ENCODE data around the gene DENND6B. TPM values are rescaled to one million over a fixed set of nuclear protein-coding genes. Genes with fewer than 3 reads are reported as not detected.

The DENND6B gene
- total RNA-seq, 1 experiment from 2014 or later, result 1.2 TPM

DNA sequence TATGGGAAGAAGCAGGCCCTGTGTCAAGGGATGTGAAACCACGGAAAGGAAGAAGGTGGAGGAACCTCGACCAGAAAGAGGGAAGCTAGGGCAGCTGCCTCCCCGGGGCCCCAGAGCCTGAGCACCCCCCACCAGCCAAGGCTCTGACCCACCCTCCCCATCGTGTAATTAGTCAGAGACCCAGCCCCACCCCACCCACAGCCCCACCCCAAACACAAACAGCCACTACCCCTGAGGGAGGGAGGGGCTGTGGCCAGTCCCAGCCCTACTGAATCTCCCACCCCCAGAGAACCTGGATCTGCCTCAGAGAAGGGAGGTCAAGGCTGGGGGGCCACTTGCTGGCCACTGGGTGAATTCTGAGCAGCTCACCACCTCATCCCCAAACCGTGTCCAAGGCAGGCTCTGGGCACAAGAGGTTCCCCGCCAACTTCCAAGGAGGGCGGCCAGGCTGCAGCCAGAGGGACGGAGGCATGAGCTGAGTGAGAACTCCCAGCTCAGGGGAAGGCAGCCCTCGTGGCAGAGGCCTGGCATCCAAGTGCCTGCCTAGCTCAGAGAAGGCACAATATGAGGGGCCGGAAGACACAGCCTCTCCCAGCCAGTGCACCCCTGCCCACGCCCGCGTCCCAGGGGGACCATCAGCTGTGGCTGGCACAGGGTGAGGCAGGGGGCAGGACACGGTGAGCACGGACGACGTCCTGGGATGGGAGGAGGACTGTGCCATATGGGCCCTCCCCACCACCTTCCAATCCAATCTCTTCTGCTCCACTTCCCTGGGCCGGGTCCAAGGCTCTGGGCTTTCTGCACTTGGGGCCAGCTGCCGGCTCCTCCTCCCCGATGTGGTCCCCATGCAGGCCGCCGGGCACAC lies 22.1 kb downstream of the DENND6B start:
- DNase-seq (ENCODE audit: low spot score), result peak; percentile 48

DNA sequence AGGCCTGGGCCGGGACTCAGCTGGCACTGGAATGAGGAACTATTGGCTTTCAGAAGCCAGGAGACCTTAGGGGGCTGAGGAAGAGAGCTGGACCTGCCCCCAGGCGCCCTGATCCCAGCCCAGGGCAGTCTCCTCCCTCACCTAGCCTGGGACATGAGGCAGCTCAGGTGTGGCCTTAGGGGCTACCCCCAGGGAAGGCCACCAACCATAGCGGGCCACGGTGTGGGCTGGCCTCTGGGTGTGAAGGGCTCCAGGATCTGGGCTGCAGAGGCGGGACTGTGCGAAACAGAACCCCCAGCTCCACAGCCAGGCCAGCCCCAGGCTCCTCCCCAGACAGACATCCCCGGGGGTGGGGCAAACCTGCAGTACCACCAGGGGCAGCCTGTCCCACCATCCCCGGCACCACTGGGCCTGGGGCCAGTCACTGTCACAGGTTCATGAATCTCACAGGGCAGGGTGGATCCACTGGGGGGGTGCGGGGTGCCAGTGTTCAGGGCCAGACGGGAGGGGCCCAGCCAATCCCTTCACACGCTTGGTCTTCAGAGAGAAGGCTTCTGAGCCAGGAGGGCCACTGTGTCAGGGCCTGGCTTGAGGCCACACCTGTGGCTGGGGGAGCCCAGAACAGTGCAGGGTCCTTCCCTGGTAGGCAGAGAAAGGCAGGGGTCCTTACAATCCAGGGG lies 22.8 kb downstream of the DENND6B start:
- peak; percentile 43 for DNase-seq (ENCODE audit: low spot score)

DNA sequence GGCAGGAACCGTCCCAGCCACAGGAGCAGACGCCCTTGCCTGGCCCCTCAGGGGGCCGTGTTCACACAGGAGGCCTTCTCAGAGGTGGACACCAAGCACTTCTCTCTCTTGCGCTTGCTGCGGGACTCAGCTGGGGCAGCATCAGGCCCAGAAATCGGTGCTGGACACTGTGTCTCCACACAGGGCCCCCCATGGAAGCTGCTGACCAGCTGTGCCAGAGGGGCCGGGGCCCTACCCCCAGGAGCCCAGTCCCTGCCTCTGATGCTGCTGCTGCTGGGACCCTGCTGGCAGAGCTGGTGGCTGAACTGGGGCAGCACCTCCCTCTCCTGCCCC lies 23.3 kb downstream of the DENND6B start:
- DNase-seq (ENCODE audit: low spot score), result no peak

DNA sequence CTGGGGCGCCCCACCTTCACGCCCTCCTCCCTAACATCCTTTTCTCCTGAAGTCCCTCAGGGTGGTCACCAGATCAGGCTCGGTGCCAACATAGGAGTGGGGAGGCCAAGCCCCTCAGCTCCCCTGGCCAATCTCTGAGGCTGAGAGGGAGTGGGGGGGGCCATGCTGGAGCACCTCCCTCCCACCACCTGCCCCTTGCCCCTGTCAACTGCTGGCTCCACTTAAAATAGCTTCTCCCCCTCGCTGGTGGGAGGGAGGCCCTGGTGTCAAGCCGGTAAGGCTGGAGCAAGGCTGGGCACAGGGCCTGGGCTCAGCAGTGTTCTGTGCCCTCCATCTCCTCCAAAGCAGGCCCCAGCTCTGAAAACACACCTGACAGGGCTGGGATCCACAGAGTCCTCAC lies 24.2 kb downstream of the DENND6B start:
- no peak for DNase-seq (ENCODE audit: low spot score)

DNA sequence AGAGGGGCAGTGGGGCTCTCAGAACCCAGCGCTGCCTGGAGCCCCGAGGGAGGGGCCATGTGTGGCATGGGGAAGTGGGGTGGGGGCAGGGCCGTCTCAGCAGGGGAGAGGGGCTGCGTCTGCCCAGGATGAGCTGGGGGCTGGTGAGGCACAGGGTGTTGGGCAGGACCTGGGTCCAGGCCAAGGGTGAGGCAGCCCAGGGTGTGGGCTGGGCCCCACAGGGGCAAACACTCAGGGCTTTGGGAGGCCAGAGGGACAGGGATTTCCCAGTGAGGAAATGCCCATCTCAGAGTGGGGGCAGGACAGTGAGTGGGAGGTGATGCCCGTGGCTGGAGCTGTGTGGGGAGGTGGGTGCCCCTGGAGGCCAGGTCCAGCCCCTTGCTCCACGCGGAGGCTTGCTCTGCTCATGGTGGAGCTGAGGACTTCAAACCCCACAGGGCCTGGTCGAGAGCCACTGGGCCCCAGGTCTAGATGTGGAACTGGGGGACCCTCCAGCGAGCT lies 24.7 kb downstream of the DENND6B start:
- peak; percentile 44 for DNase-seq (ENCODE audit: low spot score)

DNA sequence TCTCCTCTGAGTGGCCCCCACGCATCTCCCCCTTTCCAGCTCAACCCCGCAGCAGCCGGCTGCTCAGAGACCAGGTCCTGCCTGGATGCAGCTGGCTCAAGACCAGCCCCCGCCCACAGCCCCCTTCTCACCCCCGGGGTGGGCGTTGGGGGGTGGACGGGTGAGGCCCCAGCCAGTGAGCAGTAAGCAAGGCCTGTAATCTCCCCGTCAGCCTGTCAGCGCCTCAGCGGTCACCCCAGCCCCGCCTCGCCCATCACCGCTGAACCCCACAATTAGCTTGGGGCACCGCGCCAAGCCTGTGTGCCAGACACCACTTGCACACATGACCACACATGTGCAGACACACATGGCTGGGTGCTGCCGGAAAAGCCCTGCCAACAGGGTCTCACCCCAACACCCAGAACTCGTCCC lies 25.2 kb downstream of the DENND6B start:
- no peak for DNase-seq (ENCODE audit: low spot score)

DNA sequence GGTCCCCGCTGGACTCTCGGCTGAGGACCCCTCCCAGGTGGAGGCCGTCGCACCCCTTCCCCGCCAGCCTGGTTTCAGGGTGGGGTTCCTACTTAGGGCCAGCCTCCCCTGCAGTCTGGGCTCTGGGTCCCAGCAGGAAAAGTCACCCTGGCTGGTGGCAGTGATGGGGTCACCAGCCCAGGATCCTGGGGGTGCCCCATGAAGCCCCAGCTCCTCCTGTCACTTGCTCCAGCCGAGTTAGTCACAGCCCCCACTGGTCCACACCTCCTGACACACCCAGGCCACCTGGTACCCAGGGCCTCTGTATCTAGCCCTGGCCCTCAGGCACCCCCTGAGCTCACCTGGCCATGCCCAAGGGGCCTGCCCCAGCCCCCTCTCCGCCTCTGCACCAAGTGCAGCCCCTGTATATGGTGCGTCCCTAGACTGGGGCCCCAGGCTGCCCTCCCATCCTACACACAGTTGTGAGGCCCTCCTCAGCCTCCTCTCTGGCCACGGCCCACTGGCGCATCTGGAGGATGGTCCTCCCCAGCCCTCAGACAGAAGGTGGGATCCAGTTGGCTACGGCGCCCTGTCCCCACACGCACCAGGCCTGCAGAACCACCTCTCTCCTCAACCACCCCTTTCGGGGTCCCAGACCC lies 26.1 kb downstream of the DENND6B start:
- no peak for DNase-seq (ENCODE audit: low spot score)

DNA sequence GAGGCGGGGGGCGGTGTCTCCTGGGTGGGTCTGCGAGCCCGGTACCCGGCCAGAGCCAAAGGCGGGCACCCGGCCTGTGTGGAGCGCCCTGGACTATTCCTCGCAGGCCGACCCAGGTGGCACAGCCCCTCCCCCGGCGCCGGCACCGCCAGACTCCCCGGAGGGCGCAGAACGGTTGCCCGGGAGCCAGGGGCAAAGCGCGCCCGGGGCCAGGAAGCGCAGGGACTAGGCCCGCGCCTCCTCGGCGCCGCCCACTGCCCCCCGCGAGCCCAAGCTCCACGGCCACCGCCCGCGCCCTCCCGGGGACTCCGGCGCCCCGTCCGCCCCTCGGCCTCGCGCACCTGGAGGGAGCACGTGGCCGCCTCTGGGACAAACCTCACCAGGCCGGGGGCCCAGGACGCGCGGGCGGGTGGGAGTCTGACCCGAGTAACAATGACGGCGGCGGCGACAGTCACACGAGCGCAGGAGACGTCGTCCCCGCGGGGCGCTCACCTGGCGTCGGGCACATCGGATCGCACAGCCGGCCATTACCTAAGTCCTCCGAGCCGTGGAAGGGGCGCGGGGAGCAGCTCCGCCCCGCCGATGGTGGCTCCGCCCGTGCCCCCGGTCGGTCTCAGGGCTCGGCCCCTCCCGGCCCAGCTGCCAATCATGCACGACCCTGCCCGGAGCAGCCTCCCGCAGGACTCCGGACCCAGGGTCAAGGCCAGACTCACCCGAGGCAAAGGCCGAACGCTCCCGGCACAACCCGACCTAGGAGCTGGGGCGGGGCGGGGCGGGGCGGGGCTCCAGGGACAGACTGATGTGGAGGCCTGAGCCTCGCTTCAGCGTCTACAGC lies 26.8 kb downstream of the DENND6B start:
- DNase-seq (ENCODE audit: low spot score), result no peak

DNA sequence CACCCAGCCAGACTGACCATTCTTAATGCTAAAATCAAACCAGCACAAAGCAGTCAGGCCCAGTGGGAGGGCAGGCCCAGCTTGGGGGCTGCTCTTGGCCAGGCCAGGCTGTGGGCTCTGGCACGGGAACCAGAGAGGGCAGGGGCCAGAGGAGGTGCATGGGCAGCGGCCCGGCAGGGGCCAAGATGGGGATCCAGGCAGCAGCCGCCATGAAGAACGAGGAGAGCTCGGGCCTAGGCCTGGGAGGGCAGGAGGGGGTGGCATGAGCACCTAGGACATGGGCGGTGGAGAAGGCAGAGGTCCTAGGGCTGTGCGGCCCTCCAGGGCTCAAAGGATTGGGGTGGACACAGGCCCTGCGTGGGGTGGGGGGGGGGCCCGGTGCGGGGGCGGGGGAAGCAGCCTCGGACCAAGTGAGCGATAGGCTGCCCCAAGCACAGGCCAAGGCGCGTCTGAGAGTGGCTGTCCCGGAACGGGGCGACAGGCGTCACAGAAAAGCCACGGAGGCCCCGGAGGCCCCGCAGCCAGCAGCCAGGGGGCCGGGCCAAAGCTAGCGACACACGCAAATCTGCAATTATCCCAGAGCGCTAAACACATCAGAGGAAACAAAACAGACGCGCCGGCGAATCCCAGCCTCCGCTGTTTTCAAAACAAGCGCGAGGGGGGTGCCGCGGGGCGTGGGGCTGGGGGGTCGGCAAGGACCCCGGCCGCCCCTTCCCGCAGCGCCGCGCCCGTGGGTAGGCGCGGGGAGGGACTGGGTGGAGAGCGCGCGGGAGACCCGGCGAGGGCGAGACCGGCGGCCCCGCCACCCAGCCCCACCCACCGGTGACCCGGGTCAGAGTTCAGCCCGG lies 27.7 kb downstream of the DENND6B start:
- no peak for DNase-seq (ENCODE audit: low spot score)

DNA sequence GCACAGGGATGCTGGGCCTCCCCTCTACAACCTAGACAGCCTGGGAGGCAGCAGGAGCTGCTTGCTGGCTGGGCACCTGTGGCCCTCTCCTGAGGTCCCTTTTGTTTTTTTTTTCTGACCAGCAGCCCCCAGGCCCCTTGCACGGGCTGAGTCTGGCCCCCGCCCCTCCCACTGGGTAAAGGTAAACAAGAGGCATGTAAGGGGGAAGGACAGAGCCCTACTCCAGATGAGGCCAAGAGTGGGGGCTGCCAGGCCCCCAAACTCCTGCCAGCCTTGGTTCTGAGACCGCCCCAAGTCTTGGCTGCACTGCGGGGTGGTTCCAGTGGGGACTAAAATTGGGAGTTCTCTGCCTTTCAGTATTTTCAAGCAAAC lies 28.6 kb downstream of the DENND6B start:
- no peak for DNase-seq (ENCODE audit: low spot score)

DNA sequence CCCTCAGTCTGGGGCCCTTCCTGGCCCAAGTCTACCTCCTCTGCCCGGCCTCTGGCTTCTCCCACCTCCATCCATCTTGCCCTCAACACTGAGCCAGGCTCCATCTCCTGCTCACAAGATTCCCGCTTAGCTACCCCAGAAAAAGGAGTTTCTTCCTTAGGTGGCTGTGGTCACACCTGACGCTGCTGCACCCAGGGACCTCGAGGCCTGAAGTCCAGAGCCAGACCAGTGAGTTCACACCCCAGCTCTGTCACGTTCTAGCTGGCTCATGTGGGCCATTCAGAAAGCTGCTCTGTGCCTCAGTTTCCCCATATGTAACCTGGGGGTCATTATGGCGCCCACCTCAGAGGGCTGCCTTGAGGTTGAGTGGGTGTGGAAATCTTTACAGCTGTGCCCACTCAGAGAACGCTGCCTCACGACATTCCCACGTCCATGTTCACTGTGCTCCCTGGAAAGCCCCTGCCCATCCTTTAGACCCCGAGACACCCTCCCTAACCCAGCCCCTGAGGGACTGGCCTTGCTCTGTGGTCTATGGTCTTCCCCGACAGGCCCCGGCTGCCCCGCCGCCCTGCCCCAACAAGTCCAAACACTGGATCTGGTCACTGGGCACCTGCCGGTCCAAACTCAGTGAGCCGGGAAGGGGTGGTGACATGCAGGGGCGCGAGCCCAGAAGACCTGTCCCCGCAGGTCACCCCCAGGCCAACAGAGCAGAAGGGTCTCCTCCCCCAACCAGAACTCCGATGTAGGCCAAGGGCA lies 29.1 kb downstream of the DENND6B start:
- DNase-seq (ENCODE audit: low spot score), result no peak

DNA sequence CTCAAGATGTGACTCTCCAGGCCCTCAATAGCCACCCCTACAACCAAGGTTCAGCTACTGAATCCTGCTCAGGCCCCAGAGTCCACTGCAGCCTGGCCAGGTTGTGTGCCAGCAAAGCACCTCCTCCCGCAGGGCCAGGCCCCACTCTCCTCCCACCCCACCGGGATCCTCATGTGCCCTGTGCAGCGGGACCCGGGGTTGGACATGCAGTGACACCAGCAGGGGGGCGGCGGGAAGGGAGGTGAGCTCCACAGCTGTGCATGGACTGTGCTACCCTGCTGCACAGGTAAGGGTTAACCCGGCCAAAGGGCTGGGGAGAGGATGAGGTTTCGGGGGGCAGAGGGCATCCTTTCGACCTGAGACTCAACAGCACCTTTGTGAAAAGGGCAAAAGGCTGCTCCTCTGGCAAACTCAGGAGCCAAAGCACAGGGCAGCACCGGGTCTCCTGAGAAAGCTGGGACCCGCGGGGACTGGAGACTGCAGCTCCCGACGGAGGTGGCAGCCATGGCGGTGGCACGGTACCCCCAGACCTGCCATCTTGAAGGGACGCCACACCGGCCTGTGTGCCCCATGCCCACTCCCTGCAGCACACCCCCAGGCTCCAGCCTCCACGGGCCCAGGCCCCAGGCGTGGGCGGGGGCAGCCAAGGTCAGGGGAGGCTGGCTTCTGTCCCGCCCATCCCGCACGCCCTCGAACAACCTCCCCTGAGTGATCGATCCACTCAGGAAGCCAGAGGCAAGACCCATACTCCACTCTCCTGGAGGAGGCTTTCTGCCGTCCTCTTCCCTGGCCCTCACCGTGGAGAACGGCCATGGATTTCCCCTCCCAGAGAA lies 29.9 kb downstream of the DENND6B start:
- no peak for DNase-seq (ENCODE audit: low spot score)

DNA sequence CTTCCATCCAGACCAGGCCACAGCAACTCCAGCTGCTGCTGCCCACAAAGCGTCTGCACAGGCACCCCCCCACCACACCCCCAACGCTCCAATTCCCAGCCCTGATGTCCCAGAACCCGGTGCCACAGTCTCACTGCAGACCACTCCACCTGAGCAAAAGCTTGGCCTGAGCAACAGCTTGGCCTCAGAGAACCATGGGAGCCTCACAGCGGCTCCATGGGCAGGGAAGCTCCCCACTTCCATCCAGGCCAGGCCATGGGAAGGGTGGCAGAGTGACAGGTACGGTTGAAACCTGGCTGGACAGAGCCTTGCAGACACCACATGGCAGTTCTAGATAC lies 32.5 kb downstream of the DENND6B start:
- DNase-seq (ENCODE audit: low spot score), result no peak

DNA sequence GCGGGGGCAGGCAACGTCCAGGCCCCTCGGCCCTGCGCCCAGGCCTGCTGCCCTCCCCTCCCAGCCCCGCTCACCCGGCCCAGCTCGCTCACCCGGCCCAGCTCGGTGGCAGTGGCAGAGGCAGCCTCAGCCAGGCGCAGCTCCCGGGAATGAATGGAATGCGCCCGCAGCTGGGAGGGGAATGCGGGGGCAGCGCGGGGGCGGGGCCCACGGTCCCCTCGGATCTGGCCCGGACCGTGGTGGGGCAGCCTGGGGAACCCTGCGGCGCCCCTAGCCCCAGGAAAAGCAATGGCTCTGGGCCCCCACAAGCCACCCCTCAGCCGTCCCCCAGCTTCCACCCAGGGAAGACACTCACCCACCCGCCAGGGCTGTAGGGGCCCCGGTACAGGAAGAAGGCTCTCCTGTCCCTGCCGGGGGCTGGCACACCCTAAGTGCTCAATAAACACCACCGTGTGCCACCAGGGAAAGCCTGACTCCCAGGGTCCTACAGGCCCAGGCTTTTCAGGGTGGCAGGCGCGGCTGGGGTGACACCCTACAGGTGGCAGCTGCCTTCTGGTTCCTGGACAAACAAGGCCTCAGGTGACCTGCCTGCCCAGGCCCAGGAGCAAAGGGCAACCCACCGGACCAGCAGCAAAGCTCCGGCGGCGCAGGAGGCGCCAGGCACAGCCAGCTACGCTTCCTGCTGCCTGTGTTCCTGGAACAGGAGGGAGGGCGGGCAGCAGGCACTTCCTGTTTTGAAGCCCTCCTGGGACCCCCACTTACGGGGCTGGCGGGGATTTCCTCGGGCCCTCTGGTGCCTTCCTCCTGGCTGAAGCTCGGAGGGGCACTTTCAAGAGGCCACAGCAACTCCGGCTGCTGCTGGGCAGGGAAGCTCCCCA lies 33.1 kb downstream of the DENND6B start:
- no peak for DNase-seq (ENCODE audit: low spot score)

DNA sequence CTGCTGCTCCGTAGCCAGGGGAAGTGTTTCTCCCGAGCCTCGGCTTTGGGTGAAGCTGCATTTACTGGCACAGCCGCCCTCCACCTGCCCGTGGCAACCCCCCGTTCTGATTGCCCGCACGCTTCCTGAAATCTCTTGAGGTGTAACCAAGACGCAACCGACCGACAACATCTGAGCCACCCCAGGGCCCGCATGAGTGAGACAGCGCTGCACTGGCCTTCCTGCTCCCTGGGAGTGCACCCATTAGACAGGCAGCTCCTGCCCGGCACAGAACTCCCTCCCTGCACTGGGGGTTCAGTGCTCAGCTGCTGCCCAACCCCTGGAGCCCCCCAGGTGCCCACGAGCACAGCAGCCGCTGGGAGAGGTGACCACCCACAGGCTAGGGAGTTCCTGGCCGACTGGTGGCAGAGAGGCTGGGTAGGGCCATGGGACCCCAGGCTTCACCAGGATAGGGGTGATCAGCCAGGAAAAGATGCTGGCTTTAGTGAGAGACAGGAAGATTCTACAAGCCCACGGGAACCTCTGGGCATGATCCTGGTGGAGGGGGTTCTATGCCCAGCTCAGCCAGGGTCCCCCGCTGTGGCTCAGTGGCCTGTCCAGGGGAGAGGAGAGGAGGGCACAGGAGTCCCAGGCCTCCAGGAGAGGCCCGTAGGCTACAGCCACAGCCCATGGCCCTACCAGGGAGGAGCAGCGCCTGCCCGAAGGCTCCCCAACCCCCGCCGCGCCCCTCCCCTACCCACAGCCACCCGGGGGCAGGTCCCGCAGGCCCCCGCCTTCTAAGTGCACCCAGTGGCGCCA lies 34.0 kb downstream of the DENND6B start:
- DNase-seq (ENCODE audit: low spot score), result no peak

DNA sequence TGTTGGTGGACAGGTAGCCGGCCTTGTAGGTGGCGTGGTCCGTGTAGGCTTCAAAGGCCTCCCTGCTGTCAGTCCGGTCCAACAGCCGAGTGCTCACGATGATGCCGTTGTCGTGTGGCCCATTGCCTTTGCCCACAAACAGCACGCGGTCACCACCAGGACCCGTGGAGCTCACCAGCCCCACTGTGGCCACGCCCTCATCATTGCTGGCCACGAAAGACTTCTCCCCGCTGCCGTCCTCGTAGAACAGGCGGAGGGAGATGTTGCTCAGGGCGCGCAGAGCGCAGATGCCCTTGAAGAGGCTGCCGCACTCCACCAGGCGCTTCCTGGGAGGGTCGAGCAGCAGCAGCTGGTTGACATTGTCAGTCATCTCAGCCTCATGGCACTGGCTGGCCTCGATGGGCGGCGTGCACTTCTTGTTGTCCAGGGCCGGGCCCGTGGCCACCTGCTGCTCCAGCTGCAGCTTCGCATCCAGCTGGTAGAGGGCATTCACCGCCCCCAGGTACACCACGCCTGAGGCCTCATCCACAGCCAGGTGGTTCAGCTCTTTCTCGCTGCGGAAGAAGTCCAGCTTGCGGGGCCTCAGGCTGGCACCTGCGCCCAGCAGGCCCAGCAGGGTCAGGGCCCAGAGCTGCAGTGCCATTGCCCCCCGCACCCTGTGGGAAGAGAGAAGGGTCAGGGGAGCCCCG lies 36.7 kb downstream of the DENND6B start:
- no peak for DNase-seq (ENCODE audit: low spot score)
